Amygdala (tissue), 56 donors: ENCODE results near the gene PTK7.
"Not testable (repeated sequence)": the region's sequence is repeated elsewhere in the genome, so short reads cannot be mapped to it uniquely, and the experiment has no call there.

Source experiments
- DNase-seq, 56 donors: peaks; one replicate each; lab custom pipeline; 2025; lab: John Stamatoyannopoulos, UW

The PTK7 gene

GRCh38 chr6:43139973-43140372, 63.9 kb downstream of the PTK7 start:
- not testable (repeated sequence) for DNase-seq

DNA sequence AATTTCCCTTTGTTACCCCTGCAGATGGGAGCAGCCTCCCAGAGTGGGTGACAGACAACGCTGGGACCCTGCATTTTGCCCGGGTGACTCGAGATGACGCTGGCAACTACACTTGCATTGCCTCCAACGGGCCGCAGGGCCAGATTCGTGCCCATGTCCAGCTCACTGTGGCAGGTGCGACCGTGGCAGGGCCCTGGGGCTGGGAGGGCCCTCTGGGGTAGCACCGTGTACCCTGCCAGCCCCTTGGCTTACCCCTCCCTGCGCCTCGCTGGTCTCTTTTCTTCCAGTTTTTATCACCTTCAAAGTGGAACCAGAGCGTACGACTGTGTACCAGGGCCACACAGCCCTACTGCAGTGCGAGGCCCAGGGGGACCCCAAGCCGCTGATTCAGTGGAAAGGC, 65.5 kb downstream of the PTK7 start:
- DNase-seq = no peak

- no peak for DNase-seq
Observed at GRCh38 chr6:43142101-43142500, 66.0 kb downstream of the PTK7 start.

DNA sequence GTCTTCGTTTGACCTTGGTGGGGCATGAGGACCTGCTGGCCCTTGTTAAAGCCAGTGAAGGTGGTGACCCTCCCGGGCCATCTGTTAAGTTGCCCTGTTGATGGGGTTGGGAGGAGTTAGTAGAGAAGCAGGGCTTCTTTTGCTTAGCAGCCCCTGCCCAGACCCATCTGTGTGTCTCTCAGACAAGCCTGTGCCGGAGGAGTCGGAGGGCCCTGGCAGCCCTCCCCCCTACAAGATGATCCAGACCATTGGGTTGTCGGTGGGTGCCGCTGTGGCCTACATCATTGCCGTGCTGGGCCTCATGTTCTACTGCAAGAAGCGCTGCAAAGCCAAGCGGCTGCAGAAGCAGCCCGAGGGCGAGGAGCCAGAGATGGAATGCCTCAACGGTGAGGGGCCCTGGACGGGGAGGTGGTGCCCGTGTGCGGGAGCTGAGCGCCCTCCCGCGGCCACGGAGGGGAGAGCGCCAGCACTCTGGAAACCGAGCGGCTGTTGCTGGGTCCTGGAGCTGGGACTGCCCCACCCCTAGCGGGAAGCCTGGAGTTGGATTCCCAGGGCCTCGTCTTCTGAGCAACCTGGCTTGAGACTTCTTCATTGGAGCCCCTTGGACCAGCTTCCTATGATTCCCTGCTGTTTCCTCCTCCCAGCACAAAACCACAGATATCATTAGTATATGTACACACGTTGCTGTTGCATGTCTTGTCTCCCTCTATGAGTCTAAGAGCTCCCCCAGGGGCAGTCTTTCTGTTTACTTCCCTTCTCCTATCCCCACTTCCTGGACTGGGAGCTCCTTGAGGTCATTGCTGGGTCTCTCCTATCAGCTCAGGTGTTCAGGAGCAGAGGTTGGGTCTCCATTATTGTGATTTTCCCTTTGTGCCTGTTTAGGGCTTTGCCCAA, 67.4 kb downstream of the PTK7 start:
- DNase-seq = peak in 55 of 56 donors; percentile 21 to 84 (median 60)

- no peak for DNase-seq
Observed at GRCh38 chr6:43144879-43145278, 68.8 kb downstream of the PTK7 start.

GRCh38 chr6:43146261-43146660, 70.1 kb downstream of the PTK7 start:
- no peak for DNase-seq

DNA sequence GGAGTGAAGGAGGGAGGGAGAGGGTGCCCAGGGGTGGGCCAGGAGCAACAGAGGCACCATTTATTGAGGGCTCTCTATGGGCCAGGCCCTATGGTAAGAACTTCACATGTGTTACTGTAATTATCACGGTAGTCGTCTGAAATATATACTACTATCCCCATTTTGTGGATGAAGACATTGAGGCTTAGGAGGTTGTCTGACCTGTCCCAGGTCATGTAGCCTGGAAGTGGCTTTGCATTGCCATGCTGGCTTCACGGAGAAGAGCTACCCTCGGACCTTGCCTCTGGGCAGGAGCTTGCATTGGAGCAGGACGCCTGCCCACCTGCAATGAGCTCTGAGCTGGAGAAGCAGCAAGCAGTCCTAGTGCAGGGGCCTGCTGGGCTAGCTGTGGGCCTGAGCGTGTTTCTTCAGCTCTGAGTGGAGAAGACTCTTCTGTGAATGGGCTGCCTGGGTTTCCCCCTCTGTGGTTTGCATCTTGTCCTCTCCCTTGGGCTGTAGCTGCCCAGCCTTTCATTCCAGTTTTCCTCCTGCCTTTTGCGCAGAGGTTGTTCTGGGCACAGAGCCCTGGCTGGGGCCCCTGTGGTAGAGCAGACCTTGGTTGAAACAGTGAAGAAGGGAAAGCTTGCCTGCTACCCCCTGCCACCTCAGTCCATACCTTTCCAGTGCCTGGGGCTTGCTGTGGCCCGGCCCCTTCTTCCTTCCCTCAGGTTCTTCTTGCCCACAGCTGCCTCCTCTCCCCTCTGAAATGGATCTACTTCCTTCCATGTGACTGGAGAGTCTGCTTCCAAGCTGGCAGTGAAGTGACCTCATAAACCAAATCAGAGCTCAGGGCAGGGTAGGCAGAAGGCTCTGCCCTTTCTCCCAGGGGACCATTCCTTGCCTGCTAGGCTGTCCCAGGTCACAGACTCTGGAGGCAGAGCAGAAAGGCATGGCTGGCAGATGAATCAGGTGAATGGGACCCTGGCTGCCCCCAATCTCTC, 70.9 kb downstream of the PTK7 start:
- no peak for DNase-seq

DNA sequence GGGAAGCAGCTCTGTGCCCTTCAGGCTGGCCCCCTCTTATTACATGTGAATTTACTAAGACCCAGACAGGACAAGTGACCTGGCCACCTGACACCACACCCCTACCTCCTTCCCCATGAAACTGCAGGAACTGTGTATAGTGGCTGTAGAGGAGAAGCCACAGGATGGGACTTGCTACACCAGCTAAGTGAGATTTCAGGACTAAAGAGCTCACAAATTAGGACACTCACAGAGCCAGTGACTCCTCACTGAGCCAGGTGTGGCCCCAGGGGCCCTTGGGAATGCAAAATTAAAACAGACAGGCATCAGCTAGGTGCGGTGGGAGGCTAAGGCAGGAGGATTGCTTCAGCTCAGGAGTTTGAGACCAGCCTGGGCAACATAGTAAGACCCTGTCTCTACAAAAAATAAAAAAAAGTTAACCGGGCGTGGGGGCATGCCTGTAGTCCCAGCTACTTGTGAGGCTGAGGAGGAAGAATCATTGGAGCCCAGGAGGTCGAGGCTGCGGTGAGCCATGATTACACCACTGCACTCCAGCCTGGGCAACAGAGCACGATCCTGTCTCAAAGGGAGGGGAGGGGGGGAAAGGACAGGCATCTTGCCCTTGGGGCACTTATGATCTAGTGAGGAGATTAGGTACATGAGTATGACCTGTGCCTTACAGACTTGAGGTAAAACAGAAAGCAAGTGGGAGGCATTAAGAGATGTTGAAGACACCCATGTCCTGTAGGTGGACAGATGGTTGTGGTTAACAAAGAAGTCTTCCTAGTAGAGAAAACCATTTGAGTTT, 71.8 kb downstream of the PTK7 start:
- no peak for DNase-seq

DNA sequence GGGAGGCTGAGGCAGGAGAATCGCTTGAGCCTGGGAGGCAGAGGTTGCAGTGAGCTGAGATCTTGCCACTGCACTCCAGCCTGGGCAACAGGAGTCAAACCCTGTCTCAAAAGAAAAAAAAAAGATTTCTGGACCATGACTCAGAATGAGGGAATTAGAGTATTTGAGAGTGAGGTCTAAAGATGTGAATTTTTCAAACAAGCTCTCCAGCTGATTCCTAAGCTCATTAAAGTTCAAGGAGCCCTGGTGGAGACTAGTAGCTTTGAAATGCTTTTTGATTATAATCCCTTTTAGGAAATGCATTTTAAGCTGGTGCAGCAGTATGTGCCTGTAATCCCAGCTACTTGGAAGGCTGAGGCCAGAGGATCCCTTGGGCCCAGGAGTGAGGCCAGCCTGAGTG, 73.2 kb downstream of the PTK7 start:
- DNase-seq = no peak

DNA sequence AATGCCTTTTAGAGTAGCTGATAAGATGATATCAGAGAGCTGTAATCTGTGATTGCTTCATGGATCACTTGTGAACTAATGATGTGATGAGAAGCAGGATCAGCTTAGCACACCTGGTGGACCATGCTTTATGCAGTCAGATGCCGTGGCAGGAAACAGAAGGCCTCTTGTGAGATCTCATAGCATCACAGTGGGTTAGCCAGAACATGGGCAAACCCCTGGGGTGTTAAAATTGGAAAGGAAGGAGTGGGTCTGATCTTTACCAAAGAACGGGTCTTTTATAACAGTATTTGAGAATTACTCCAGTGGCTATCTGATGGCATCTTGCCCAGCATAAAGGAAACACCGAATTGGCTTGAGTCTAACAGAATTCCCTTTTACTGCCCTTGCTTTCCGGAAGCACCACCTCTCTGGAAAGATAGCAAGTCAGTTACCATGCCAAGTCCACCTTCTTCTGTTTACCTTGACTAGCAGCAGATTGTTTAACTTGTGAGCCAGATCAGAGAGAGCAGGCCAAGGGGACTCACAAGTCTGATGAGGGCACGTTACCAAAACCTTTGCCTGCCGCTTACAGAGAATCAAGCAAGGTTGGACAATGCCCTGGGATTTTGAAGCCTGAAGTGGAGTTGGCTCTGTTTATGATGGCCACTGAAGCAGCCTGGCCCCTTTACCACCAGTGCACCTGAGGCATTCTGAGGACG, 74.1 kb downstream of the PTK7 start:
- DNase-seq = no peak

GRCh38 chr6:43159599-43159998, 83.5 kb downstream of the PTK7 start:
- no peak for DNase-seq

GRCh38 chr6:43163899-43164298, 87.8 kb downstream of the PTK7 start:
- DNase-seq = no peak

GRCh38 chr6:43170417-43170930, 94.4 kb downstream of the PTK7 start:
- peak in 17 of 56 donors; percentile 46 to 78 (median 72) for DNase-seq

GRCh38 chr6:43170931-43171706, 95.0 kb downstream of the PTK7 start, which contains the start of gene SRF:
Gene SRF, plus strand, starts transcription at chr6:43171269. Its CDS starts 388 bp downstream, at chr6:43171657.
- peak; percentile 64 to 100 (median 99) for DNase-seq

DNA sequence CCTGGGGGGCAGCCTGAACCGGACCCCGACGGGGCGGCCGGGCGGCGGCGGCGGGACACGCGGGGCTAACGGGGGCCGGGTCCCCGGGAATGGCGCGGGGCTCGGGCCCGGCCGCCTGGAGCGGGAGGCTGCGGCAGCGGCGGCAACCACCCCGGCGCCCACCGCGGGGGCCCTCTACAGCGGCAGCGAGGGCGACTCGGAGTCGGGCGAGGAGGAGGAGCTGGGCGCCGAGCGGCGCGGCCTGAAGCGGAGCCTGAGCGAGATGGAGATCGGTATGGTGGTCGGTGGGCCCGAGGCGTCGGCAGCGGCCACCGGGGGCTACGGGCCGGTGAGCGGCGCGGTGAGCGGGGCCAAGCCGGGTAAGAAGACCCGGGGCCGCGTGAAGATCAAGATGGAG, 95.6 kb downstream of the PTK7 start:
- peak in 5 of 56 donors; percentile 26 to 49 (median 38) for DNase-seq

DNA sequence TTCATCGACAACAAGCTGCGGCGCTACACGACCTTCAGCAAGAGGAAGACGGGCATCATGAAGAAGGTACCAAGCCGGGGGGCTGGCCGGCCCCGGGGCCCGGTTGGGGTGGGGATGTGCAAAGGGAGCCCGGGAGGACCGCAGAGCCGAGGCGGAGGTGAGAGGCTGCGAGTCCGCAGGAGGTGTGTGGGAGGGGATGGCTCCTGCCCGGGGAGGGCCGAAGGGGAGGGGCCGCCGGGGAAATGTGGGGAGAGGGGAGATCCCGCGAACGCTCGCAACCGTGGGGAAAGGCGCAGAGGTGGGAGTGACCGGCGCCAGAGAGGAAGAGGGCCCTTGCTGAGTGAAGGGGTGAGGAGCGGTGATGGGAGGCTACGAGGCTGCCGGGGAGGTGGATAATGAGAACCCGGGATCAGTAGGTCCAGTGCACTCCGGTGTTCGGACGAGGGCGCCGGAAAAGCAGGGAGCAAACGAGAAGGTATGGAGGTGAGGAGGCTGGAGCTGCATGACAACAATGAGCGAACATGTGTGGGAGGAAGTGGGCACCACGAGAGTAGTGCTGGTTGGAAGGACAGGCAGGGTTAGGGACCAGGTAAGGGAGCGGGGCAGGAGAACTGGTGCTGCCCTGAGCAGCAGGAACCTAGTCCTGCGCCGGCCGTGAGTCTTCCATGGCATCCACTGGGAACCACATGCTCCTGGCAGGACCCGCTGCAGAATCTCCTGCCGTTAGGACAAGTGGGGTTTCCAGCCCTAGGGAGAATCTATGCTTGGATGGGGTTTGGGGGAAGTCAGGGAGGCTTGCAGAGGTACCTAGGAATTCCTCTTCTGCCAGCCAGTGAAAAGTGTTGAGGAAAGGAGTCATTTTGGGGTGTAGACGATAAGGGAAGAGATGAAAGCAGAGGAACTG, 96.2 kb downstream of the PTK7 start:
- peak in 27 of 56 donors; percentile 13 to 58 (median 34) for DNase-seq

- DNase-seq = peak in 2 of 56 donors; percentile 0 to 22
Observed at GRCh38 chr6:43173591-43174262, 97.6 kb downstream of the PTK7 start.
